Nephron progenitor cell (in vitro differentiated cells): Measurements from ENCODE around the gene TRIM2.

Experiments
- DNase-seq: peaks from one replicate; pipeline ENCODE4 v3.0.0; 2021
- H3K27ac Mint-ChIP-seq: 2 replicates; pipeline ENCODE4 v1.8.0; 2021; ENCODE audit warnings: mild to moderate bottlenecking, moderate library complexity, mixed read lengths
- H3K27me3 Mint-ChIP-seq: 2 replicates; pipeline ENCODE4 v1.8.0; 2021; ENCODE audit warnings: mild to moderate bottlenecking, low read depth, mixed read lengths; ENCODE audit not compliant: poor library complexity
- H3K36me3 Mint-ChIP-seq: 2 replicates; pipeline ENCODE4 v1.8.0; 2021; ENCODE audit warnings: low read depth, mixed read lengths
- H3K4me1 Mint-ChIP-seq: 2 replicates; pipeline ENCODE4 v1.8.0; 2021; ENCODE audit warnings: mixed read lengths
- H3K4me3 Mint-ChIP-seq: 2 replicates; pipeline ENCODE4 v1.8.0; 2021; ENCODE audit warnings: mild to moderate bottlenecking, moderate library complexity, mixed read lengths
- H3K9me3 Mint-ChIP-seq: 2 replicates; pipeline ENCODE4 v1.8.0; 2021; ENCODE audit warnings: mild to moderate bottlenecking, moderate library complexity, mixed read lengths
- CTCF ChIP-seq: fragments of 200-600 bp; sonication (generic); IDR thresholded peaks from 2 replicates; pipeline ENCODE4 v1.5.0; 2021; ENCODE audit warnings: antibody characterized with exemption

Gene TRIM2

GRCh38 chr4:153215921-153216320 is 11.7 kb downstream of the TRIM2 start:
- H3K27ac Mint-ChIP-seq: no peak overlapping the region
- DNase-seq: no peak
- no peaks in the 10 kb centered on the region for H3K27me3 Mint-ChIP-seq
- no peak for TF ChIP-seq CTCF
- peaks cover 36% of the 10 kb centered on the region for H3K4me1 Mint-ChIP-seq
- no peak overlapping the region for H3K4me3 Mint-ChIP-seq
- peaks cover 44% of the 10 kb centered on the region for H3K36me3 Mint-ChIP-seq
- peaks cover 10% of the 10 kb centered on the region for H3K9me3 Mint-ChIP-seq

- Mint-ChIP-seq H3K27me3 (no peaks in the 10 kb centered on the region), H3K4me3 (no peak overlapping the region), H3K9me3 (peaks cover 10% of the 10 kb centered on the region), H3K27ac (peak overlapping the region; percentile 46), H3K4me1 (peaks cover 43% of the 10 kb centered on the region), H3K36me3 (peaks cover 41% of the 10 kb centered on the region)
- no peak for DNase-seq
- no peak for TF ChIP-seq CTCF
Observed at GRCh38 chr4:153216546-153216945, 12.3 kb downstream of the TRIM2 start.

- TF ChIP-seq CTCF: no peak
Observed at GRCh38 chr4:153217440-153217839, 13.2 kb downstream of the TRIM2 start.

DNA sequence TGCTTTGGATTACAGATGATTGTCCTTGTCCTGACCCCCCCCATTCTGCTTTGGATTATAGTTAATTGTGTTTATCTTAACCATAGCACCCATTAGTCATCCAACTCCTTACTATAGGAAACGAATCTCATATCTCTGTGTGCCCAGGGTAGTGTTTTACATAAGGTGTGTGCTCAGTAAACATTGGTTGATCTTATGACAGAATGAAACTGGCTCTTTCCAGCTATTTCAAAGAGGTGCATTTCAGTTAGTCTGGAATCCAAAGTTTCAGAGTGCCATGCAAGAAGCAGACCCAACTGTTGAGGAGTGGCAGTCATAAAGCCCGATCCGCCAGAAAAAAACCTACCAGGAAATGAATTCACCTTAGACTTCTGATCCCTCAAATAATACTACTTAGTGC is 14.7 kb downstream of the TRIM2 start:
- peaks cover 53% of the 10 kb centered on the region for H3K4me1 Mint-ChIP-seq
- H3K27ac Mint-ChIP-seq: no peak overlapping the region
- H3K36me3 Mint-ChIP-seq: peaks cover 30% of the 10 kb centered on the region

More at GRCh38 chr4:153217440-153217839, 13.2 kb downstream of the TRIM2 start:
- Mint-ChIP-seq H3K27me3 (no peaks in the 10 kb centered on the region), H3K4me3 (no peak overlapping the region), H3K4me1 (peaks cover 50% of the 10 kb centered on the region), H3K9me3 (peaks cover 5% of the 10 kb centered on the region), H3K27ac (no peak overlapping the region), H3K36me3 (peaks cover 34% of the 10 kb centered on the region)
- DNase-seq: no peak

GRCh38 chr4:153220682-153221395 is 16.6 kb downstream of the TRIM2 start:
- H3K27me3 Mint-ChIP-seq: no peaks in the 10 kb centered on the region
- no peak for TF ChIP-seq CTCF
- no peak for DNase-seq
- H3K36me3 Mint-ChIP-seq: peaks cover 42% of the 10 kb centered on the region
- peaks cover 18% of the 10 kb centered on the region for H3K9me3 Mint-ChIP-seq
- H3K4me3 Mint-ChIP-seq: peak overlapping the region; percentile 52
- peaks cover 57% of the 10 kb centered on the region for H3K4me1 Mint-ChIP-seq
- peak overlapping the region; percentile 93 for H3K27ac Mint-ChIP-seq

More for the DNA sequence above, 14.7 kb downstream of the TRIM2 start:
- peaks cover 5% of the 10 kb centered on the region for H3K9me3 Mint-ChIP-seq
- no peak for DNase-seq
- no peak overlapping the region for H3K4me3 Mint-ChIP-seq
- TF ChIP-seq CTCF: no peak
- H3K27me3 Mint-ChIP-seq: no peaks in the 10 kb centered on the region
